ENCODE results near the gene SMC6. TPM values are rescaled to one million over a fixed set of nuclear protein-coding genes. Genes with fewer than 3 reads are reported as not detected.

SMC6 gene
- polyA plus RNA-seq, 1 donor (not counting 4 experiments of a cell fraction or from before 2014, with no cell fraction given) = 24.4 TPM

DNA sequence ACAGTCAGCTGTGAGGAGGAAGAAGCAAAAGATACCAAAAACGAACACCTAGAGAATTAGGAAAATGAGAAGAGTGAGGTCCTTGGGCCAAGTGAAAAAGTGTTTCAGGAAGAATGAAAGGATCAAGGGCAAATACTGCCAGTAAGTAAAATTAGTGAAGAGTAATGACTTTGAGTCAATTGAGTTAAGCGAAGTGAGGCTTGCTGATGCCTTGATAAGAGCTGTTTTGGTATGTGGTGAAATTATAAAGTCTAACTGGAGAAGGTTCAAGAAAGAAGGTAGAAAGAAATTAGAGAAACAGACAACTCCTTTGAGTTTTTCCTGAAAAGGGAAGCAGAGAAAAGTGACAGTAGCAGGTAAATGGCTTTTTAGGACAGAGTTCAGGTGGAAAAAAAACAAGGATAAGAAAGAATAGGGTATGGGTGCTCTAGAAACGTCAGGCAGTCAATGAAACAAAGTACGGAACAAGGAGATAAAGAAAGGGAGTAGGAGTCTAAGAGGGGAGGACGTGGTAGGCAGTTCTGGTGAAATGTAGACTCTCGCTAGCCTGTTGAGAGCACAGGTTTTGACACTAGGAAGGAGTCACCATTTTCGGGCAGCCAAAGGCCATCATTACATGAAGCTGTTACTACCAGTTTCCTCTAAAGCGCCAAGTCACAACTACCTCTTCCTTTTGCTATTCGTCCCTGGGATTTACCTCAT, 42.9 kb downstream of the SMC6 start:
- Histone ChIP-seq H3K36me3 (ENCODE audit: control insufficient read depth in 2 of 2, extremely low read depth in 1 of 2, insufficient read depth in 2 of 2, low read length in 2 of 2) (peaks cover 14 to 17% of the 10 kb centered on the region in 2 experiments), H3K27ac (ENCODE audit: control insufficient read depth, insufficient read depth, low read length) (no peak overlapping the region), H3K4me3 (ENCODE audit: control insufficient read depth in 2 of 3, extremely low read depth in 1 of 3, insufficient read depth in 2 of 3, low read depth in 1 of 3, low read length in 3 of 3) (no peak overlapping the region), H3K79me2 (ENCODE audit: control insufficient read depth, insufficient read depth, low read length) (no peaks in the 10 kb centered on the region), H3K27me3 (ENCODE audit: control insufficient read depth, extremely low read depth, insufficient read depth, low read length) (no peaks in the 10 kb centered on the region), H4K20me1 (ENCODE audit: control insufficient read depth, extremely low read depth, insufficient read depth, low read length) (no peaks in the 10 kb centered on the region), H3K9me3 (ENCODE audit: control insufficient read depth, low read depth, low read length) (no peaks in the 10 kb centered on the region), H3K4me2 (ENCODE audit: control insufficient read depth, extremely low read depth, insufficient read depth, low read depth, low read length) (no peak overlapping the region), H2AFZ (ENCODE audit: control insufficient read depth, low read length) (no peak overlapping the region), H3K9me1 (ENCODE audit: control insufficient read depth, extremely low read depth, insufficient read depth, low read length) (no peaks in the 10 kb centered on the region), H3K9ac (ENCODE audit: control insufficient read depth, extremely low read depth, insufficient read depth, low read length) (no peak overlapping the region), H3K4me1 (ENCODE audit: control insufficient read depth, extremely low read depth, insufficient read depth, low read length) (no peaks in the 10 kb centered on the region)
- FAIRE-seq (no peak), DNase-seq (ENCODE audit: low read depth, low spot score) (no peak)
- dilution Hi-C loops (cut with MboI; ENCODE audit: extremely low pct_ligation_motif_present, low sequenced_read_pairs) = no loop called here
- TF ChIP-seq, protein P1, sequence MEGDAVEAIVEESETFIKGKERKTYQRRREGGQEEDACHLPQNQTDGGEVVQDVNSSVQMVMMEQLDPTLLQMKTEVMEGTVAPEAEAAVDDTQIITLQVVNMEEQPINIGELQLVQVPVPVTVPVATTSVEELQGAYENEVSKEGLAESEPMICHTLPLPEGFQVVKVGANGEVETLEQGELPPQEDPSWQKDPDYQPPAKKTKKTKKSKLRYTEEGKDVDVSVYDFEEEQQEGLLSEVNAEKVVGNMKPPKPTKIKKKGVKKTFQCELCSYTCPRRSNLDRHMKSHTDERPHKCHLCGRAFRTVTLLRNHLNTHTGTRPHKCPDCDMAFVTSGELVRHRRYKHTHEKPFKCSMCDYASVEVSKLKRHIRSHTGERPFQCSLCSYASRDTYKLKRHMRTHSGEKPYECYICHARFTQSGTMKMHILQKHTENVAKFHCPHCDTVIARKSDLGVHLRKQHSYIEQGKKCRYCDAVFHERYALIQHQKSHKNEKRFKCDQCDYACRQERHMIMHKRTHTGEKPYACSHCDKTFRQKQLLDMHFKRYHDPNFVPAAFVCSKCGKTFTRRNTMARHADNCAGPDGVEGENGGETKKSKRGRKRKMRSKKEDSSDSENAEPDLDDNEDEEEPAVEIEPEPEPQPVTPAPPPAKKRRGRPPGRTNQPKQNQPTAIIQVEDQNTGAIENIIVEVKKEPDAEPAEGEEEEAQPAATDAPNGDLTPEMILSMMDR (optimal IDR thresholded peaks at IDR 0.05 in 1 of 3, IDR thresholded peaks at IDR 0.05 in 1 of 3, conservative IDR thresholded peaks at IDR 0.05 in 1 of 3; ENCODE audit: extremely low read depth in 1 of 3, insufficient read depth in 2 of 3, low read length in 3 of 3) = no peak
- no peak for TF ChIP-seq EZH2 (IDR thresholded peaks at IDR 0.05; ENCODE audit: low read length)

DNA sequence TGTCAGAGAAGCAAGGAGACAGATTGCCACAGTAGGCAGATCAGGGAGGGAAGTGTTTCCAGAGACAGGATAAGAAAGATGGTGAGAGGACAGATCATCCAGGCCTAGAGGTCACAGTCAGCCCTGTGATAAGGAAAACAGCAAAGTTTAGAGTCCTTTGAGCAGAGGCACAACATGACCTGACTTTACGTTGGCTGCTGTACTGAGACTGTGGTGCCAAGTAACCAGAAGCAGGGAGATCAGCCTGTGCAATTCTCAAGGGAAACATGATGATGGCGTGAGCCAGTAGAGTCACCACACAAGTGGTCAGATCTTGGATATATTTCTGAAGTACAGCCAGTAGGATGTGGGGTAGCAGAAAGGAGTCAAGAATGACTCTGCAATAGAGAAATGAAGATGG, 43.7 kb downstream of the SMC6 start:
- no peak for FAIRE-seq
- peaks cover 14 to 19% of the 10 kb centered on the region in 2 experiments for H3K36me3 ChIP-seq (ENCODE audit: control insufficient read depth in 2 of 2, extremely low read depth in 1 of 2, insufficient read depth in 2 of 2, low read length in 2 of 2)

More for the DNA sequence above, 43.7 kb downstream of the SMC6 start:
- Histone ChIP-seq H3K9me1 (ENCODE audit: control insufficient read depth, extremely low read depth, insufficient read depth, low read length) (no peaks in the 10 kb centered on the region), H4K20me1 (ENCODE audit: control insufficient read depth, extremely low read depth, insufficient read depth, low read length) (no peaks in the 10 kb centered on the region), H3K9me3 (ENCODE audit: control insufficient read depth, low read depth, low read length) (no peaks in the 10 kb centered on the region), H3K4me2 (ENCODE audit: control insufficient read depth, extremely low read depth, insufficient read depth, low read depth, low read length) (no peak overlapping the region), H2AFZ (ENCODE audit: control insufficient read depth, low read length) (no peak overlapping the region), H3K4me1 (ENCODE audit: control insufficient read depth, extremely low read depth, insufficient read depth, low read length) (no peaks in the 10 kb centered on the region), H3K9ac (ENCODE audit: control insufficient read depth, extremely low read depth, insufficient read depth, low read length) (no peak overlapping the region), H3K27me3 (ENCODE audit: control insufficient read depth, extremely low read depth, insufficient read depth, low read length) (no peaks in the 10 kb centered on the region), H3K4me3 (ENCODE audit: control insufficient read depth in 2 of 3, extremely low read depth in 1 of 3, insufficient read depth in 2 of 3, low read depth in 1 of 3, low read length in 3 of 3) (no peak overlapping the region), H3K79me2 (ENCODE audit: control insufficient read depth, insufficient read depth, low read length) (no peaks in the 10 kb centered on the region), H3K27ac (ENCODE audit: control insufficient read depth, insufficient read depth, low read length) (no peak overlapping the region)
- no peak for DNase-seq (ENCODE audit: low read depth, low spot score)
- dilution Hi-C loops (cut with MboI; ENCODE audit: extremely low pct_ligation_motif_present, low sequenced_read_pairs) = no loop called here
- no peak for TF ChIP-seq EZH2 (IDR thresholded peaks at IDR 0.05; ENCODE audit: low read length)
- TF ChIP-seq, protein P1 (optimal IDR thresholded peaks at IDR 0.05 in 1 of 3, IDR thresholded peaks at IDR 0.05 in 1 of 3, conservative IDR thresholded peaks at IDR 0.05 in 1 of 3; ENCODE audit: extremely low read depth in 1 of 3, insufficient read depth in 2 of 3, low read length in 3 of 3) = no peak
